ENCODE data around the gene SH3GLB2.
A peak's percentile ranks its signal among the peaks of the same experiment; 100 is the strongest.
"Not testable (repeated sequence)": the region's sequence is repeated elsewhere in the genome, so short reads cannot be mapped to it uniquely, and the experiment has no call there.

SH3GLB2 gene

DNA sequence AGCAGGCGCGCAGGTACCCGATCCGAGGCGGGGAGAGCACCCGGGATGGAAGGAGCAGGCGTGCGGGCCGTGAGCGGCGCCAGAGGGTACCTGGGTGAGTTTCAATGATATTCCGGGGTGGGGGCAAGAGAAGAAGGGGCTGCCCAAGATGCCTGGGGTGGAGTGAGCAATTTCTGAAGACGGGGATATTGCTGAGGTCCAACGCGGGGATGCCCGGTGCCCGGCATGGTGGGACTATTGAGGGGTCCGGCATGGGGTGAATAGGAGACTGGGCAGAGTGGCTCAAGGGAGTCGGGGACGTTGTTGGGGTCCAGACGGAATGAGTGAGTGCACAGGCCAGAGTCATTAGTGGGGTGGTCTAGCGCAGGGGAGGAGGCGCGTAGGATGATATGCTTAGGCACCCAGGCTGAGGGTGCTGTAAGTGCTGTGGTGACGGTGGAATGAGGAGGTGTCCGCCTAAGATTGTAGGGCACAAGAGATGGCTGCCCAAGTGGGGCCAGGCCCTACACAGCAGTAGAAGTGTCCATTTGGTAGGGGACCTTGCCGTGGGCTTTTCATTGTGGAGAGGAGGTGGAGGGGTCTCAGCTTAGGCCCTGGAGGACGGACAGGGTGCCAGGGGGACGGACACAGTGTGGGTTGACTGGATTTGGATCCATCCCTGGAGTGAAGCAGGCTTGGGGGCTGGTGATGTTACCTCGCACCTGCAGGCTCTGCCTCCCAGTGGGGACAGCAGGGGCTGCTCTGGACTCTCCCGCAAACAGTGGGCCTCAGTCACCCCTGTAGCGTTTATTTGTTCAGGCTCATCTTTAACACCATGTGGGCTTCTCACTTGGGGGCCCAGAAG is 9.0 kb upstream of the SH3GLB2 start:
- TF ChIP-seq, protein P1, sequence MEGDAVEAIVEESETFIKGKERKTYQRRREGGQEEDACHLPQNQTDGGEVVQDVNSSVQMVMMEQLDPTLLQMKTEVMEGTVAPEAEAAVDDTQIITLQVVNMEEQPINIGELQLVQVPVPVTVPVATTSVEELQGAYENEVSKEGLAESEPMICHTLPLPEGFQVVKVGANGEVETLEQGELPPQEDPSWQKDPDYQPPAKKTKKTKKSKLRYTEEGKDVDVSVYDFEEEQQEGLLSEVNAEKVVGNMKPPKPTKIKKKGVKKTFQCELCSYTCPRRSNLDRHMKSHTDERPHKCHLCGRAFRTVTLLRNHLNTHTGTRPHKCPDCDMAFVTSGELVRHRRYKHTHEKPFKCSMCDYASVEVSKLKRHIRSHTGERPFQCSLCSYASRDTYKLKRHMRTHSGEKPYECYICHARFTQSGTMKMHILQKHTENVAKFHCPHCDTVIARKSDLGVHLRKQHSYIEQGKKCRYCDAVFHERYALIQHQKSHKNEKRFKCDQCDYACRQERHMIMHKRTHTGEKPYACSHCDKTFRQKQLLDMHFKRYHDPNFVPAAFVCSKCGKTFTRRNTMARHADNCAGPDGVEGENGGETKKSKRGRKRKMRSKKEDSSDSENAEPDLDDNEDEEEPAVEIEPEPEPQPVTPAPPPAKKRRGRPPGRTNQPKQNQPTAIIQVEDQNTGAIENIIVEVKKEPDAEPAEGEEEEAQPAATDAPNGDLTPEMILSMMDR (conservative IDR thresholded peaks at IDR 0.05; ENCODE audit: low read depth, low read length), result no peak
- DNase-seq (ENCODE audit: low read depth), result no peak
- H3K4me3 ChIP-seq (ENCODE audit: low read depth, low read length), result peak overlapping the region; percentile 98

DNA sequence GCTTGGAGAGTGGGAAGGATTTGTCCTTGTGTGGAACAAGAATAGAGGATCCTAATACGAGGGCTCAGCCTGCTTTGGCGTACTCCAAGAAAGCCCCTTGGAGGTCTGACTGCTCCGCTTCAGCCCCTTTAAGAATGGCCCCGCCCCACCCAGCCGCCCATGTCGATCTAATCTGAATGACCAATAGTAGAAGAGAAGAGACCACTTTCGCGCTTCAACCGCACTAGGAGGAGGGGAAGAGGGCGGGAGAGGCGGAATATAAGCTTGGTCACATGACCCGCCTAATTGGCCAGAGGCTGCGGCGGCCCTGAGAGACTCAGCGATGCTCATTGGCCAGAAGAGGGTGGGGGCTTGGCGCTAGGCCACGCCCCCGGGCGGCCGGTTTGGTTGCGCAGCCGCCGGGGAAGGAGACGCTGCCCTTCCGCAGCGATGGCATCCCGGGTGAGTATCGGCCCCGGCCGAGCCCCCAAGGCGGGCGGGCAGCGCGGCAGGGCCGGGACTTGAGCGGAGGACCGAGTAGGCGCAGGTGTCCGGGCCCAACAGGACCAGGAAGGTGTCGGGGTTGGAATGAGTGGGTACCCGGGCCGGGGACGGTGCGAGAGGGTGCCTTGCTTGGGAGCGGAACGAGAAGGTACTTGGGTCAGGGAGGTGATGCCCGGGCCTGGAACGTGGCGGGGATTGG is 8.3 kb upstream of the SH3GLB2 start, which contains the start of gene MIGA2:
MIGA2 (plus strand) TSS at position 386 of the 682 bp plus-strand sequence. CDS start 3,969 bp downstream, outside the sequence.
- peak; percentile 99 for DNase-seq (ENCODE audit: low read depth)

DNA sequence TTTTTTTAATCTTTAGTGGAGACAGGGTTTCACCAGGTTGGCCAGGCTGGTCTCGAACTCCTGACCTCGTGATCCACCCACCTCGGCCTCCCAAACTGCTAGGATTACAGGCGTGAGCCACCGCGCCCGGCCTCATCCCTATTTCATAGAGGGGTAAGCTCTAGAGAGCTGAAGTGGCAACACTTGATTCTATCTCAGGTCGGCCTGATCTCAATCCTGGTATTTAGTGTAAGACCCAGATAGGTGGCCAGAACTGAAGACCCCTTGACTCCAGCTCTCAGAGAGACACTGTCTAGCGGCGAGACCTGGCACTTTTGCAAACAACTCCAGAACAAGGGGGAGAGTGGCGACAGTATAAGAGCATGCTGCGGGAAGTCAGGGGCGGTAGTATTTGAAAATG is 7.7 kb upstream of the SH3GLB2 start:
- DNase-seq (ENCODE audit: low read depth), result not testable (repeated sequence)
- H3K4me3 ChIP-seq (ENCODE audit: low read depth, low read length), result peak overlapping the region; percentile 56

More for the DNA sequence above, 8.3 kb upstream of the SH3GLB2 start, which contains the start of gene MIGA2:
- H3K4me3 ChIP-seq (ENCODE audit: low read depth, low read length), result peak within 1 kb of the TSS; percentile 98
- TF ChIP-seq, protein P1 (conservative IDR thresholded peaks at IDR 0.05; ENCODE audit: low read depth, low read length), result no peak

DNA sequence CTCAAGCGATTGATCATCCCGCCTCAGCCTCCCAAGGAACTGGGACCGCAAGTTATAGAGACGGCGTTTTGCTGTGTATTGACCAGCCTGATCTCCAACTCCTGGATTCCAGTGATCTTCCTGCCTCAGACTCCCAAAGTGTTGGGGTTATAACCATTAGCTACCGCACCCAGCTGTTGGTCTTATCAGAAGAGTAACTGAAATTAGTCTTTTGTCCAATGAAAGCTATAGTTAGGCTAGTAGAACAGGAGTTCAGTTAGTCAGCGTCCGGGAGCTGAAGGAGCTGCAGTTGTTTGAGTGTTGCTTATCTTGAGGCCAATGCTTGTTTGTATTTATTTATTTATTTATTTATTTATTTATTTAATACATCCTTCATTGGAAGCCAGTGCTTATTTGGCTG is 5.1 kb upstream of the SH3GLB2 start:
- TF ChIP-seq, protein P1 (conservative IDR thresholded peaks at IDR 0.05; ENCODE audit: low read depth, low read length), result no peak
- no peak overlapping the region for H3K4me3 ChIP-seq (ENCODE audit: low read depth, low read length)
- no peak for DNase-seq (ENCODE audit: low read depth)

DNA sequence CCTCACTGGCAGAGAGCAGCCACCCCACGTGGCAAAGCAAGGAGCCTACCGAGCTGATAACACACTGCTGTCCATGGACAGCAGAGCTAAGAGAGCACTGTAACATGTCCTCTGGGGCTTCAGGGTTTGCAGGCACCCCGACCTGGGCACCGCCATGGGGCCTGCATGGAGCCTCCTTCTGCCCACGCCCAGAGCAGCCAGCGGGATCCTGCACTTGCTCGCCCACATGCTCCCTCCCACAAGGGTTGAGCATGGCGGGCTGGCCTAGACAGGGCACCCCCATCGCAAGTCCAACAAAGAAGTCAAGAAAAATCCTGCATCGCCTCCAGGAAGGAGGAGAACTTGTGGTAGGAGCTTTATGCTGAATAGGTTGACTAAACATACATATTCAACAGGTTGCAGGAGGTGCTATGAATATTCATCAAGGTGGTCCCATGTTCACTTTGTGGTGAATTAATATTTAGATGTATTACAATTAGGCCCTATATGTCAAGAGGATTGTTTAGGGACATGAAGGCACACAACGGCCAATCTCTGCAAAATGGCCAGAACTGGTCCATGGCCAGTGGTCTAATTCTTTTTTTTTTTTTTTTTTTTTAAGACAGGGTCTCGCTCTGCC is 4.5 kb upstream of the SH3GLB2 start:
- DNase-seq (ENCODE audit: low read depth), result no peak
- no peak overlapping the region for H3K4me3 ChIP-seq (ENCODE audit: low read depth, low read length)
- TF ChIP-seq, protein P1 (conservative IDR thresholded peaks at IDR 0.05; ENCODE audit: low read depth, low read length), result no peak

DNA sequence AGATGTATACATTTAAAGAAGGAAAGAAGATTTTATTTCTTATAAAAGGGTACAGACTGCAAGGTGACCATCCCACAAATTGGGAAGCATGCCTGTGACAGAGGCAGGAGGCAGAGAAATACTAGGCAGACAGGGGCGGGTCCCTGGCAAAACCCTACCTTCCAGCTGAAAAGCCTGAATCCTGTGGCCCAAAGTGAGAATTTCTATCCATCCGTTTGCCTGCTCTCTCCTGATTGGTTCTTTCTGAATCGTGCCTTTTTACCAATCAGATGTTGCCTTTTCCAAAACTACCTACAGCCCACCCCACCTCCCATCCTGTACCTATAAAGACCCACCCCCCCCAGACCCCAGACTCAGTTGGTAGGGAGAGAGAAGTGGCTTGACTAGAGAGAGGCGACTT is 3.4 kb upstream of the SH3GLB2 start:
- DNase-seq (ENCODE audit: low read depth), result no peak
- H3K4me3 ChIP-seq (ENCODE audit: low read depth, low read length), result no peak overlapping the region
- TF ChIP-seq, protein P1 (conservative IDR thresholded peaks at IDR 0.05; ENCODE audit: low read depth, low read length), result no peak

DNA sequence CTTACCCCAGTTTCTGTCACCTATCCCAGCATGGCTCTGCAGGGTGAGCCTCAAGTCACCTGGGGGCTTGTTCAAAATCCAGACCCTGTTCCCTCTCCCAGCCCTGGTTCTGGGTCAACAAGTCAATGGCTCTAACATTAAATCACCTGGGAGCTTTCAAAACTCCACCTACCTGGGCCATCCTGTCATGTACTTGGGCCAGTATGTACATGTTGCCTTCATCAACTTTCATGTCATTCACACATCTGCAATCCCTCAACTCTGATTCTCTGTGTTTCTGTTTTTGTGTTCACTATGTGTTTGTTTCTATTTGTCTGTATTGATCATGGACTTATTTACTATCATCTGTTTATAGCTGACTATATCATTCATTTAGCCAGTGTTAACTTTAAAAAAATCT is 2.1 kb upstream of the SH3GLB2 start:
- TF ChIP-seq, protein P1 (conservative IDR thresholded peaks at IDR 0.05; ENCODE audit: low read depth, low read length), result no peak
- no peak overlapping the region for H3K4me3 ChIP-seq (ENCODE audit: low read depth, low read length)
- DNase-seq (ENCODE audit: low read depth), result no peak

Measured in choroid plexus epithelial cell (primary cell).